GM21390 (cell line): Measurements from ENCODE around the gene LGI2.
"Not testable (repeated sequence)": the region's sequence is repeated elsewhere in the genome, so short reads cannot be mapped to it uniquely, and the experiment has no call there.

ENCODE experiments used
- ATAC-seq: cut with Tn5 transposase; IDR thresholded peaks from one replicate; pipeline ENCODE4 v1.9.1; 2021; ENCODE audit not compliant: unreplicated experiment

LGI2 gene

DNA sequence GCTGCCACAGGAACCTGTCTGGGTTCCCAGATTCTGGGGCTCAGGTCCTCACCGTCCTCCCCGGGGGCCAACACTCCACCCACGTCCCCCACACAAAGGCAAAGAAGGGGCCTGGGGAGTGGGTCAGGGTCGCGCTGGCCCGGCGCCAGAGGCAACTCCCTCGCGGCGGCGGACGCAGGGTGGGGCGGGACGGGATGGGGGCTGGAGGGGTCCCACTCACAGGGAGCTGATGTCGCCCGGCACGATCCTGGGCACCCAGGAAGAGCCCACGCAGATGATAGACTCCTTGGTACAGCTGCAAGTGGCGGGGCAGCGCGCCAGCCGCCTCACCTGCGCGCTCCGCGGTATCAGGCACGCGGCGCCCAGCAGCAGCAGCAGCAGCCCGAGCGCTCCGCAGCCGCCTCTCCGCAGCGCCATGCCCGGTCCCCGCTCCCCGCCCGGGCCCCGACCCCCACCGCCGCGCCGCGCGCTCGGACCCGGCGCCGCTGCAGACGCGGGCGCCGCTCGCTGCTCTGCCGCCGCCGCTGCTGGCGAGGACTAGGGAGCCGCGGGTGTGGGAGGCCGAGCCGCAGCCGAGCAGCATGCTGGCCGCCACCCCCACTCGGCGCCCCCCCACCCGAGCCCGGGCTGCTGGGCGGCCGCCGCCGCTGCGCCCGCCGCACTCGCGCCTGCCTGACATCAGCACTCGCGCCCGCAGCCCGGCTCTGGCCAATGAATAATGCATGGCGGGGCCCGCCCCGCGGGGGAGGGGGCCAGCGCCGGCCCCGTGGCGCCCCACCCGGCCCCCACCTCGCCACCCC, at the start of gene LGI2:
LGI2 (minus strand) TSS at position 670 of the 800 bp plus-strand sequence; CDS start at position 417, 253 bp downstream.
- ATAC-seq: no peak

GRCh38 chr4:25078523-25078922, 47.8 kb upstream of the LGI2 start:
- no peak for ATAC-seq

DNA sequence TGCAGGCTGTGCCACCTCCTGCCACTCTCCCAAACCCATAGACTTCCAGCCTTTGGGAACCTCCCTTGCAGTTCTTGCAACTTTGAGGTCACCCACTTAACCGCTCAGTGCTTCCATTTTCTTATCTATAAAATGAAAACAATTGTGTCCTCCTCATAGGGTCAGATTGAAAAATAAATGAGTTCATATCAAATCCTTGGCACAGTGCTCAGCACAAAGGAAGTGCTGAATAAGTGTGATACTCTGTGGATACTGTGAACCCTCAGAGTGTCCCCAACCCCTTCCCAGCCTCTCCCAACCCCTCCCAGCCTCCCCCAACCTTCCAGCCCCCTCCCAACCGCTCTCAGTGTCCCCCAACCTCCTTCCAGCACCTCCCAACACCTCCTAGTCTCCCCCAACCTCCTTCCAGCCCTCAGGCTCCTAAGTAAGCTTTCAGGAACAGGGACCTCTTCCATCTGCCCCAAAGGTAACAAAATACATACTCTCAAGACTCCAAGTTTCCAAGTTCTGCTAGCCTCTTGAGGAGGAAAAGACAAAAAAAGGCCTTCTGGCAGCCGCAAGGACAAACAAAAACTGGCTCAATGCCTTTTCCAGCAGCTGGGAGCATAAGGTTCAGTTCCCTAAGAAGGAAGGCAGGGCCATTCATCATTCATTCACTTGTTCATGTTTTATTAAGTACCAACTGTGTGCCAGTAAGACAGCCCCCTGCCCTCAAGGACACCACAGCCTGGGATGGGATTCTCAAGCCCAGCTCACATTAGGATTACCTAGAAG, 46.1 kb upstream of the LGI2 start:
- no peak for ATAC-seq

DNA sequence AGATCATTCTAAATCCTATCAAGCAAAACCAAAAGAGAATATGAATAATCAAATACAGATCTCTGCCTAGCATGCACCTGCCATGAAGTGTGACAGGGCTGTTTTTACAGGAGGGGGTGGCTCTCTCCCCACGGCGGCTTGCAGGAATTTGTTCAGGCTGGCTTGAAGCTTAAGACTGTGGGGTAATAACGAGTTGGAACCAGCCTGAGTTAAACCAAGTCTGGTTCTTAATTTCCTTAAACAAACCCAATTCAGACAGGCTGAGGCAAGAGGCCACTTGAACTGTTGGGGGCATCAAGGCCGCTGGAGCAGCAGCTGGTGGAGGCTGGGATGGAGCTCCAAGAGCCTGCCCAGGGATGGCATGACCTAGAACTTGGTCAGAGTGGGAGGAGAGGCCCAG, 45.1 kb upstream of the LGI2 start:
- ATAC-seq: no peak

- no peak for ATAC-seq
These were observed 44.4 kb upstream of the LGI2 start for GRCh38 chr4:25075129-25075528.

DNA sequence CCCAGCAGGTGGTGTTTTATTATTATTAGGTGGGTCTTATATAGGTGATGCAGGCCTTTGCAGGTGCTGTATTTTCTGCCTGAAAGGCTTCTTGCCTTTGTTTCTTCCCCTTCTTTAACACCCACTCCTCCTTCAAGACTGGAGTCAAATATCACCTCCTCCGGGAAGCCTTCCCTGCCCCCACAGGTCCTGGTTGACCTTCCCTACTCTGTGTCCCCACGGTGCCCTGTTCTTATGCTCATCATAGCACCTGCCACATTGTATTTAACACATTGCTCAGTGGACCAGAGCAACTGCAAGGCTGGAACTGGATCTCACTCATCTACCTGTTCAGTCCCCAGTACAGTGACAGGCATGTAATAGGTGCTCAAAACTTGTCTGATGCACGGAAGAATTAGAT, 39.8 kb upstream of the LGI2 start:
- no peak for ATAC-seq

GRCh38 chr4:25069014-25069413, 38.3 kb upstream of the LGI2 start:
- no peak for ATAC-seq

GRCh38 chr4:25068386-25068785, 37.6 kb upstream of the LGI2 start:
- ATAC-seq: no peak

- ATAC-seq: no peak
These were observed 35.3 kb upstream of the LGI2 start for GRCh38 chr4:25065932-25066590.

GRCh38 chr4:25065431-25065858, 34.7 kb upstream of the LGI2 start:
- ATAC-seq: no peak

- not testable (repeated sequence) for ATAC-seq
These were observed 33.7 kb upstream of the LGI2 start for GRCh38 chr4:25064447-25064846.

- no peak for ATAC-seq
These were observed 32.4 kb upstream of the LGI2 start for GRCh38 chr4:25063116-25063515.

GRCh38 chr4:25062098-25062497, 31.4 kb upstream of the LGI2 start:
- ATAC-seq: no peak

DNA sequence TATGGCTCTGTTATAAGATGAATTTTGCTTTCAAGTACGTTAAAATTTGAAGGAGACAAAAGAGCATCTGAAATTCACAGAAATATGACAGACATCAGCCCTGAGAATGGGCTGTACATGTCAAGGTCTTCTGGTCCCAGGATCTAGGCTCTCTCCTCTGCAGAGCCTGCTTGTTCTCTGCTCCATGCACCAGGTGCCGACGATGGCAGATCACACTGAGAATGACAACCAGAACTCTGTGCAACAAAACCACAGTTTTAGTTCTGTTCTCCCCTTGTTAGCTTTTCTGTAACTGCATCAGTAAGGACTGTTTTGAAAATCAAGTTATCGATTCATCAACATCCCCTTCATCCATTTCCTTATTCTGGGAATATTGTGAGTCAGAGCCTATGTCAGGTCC, 30.9 kb upstream of the LGI2 start:
- ATAC-seq: no peak

DNA sequence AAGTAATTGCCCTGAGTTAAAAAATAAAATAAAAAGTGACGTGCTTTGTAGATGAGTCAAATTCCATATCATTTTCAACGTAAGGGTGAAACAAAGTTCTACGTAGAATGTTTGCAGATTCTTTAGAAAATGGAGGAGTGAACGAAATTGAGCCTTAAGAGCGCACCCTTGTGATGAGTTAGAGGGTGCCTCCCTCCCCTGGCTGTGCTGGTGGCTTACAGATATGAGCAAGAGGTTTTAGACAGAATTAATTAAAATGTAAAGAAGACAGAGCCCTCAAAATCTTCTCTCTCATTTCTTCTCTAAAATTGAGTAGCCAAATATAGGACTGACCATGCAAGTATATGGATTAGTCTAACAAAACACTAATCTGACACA, 30.2 kb upstream of the LGI2 start:
- no peak for ATAC-seq

- ATAC-seq: no peak
These were observed 29.7 kb upstream of the LGI2 start for GRCh38 chr4:25060241-25060962.

- ATAC-seq: no peak
These were observed 29.0 kb upstream of the LGI2 start for GRCh38 chr4:25059791-25060190.

GRCh38 chr4:25058796-25059195, 28.1 kb upstream of the LGI2 start:
- no peak for ATAC-seq

DNA sequence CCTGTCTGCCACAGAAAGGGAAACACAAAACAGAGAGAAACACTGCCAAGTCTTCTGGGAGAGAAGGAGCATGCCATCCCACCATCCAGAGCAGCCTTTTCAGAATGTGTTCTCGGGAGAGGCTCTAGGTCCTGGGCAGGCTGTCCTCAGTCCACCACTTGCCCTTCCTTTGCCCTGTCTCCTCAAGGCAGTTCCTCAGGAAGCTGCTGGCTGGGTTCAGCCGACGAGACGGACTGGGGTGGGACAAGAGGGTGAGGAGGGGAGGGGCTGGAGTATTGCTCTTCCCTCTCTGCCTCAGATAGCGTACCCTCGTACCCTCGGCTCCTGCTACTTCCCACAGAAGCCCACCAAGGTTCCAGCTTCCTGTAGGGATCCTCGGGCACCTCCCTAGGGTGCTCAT, 26.6 kb upstream of the LGI2 start:
- no peak for ATAC-seq

DNA sequence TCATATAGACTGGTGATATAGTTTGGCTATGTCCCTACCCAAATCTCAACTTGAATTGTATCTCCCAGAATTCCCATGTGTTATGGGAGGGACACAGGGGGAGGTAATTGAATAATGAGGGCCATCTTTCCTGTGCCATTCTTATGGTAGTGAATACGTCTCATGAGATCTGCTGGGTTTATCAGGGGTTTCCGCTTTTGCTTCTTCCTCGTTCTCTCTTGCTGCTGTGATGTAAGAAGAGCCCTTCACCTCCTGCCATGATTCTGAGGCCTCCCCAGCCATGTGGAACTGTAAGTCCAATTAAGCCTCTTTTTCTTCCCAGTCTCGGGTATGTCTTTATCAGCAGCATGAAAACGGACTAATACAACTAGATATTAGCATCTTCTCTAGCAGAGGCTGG, 21.3 kb upstream of the LGI2 start:
- not testable (repeated sequence) for ATAC-seq

- no peak for ATAC-seq
These were observed 20.8 kb upstream of the LGI2 start for GRCh38 chr4:25051534-25051933.
